Gastrocnemius medialis (tissue), 4 donors: ENCODE results near the gene MISP3.

Source experiments
- CTCF ChIP-seq, 5 experiments: fragments of 450-650 bp in 3 of 5; fragments of 200-600 bp in 2 of 5; sonication (generic) in 2 of 5; IDR thresholded peaks in 4 of 5; conservative IDR thresholded peaks in 1 of 5; 1 replicate in 4 of 5; 2 replicates in 1 of 5; pipeline ENCODE4 v1.5.1; 2016 to 2019; ENCODE audit warnings: antibody characterized with exemption in 5 of 5, mild to moderate bottlenecking in 3 of 5, moderate library complexity in 3 of 5
- POLR2A ChIP-seq, 2 donors: fragments of 450-650 bp; IDR thresholded peaks; one replicate each; pipeline ENCODE4 v1.6.1; 2017; ENCODE audit warnings: antibody characterized with exemption in 2 of 2, mild to moderate bottlenecking in 2 of 2, moderate library complexity in 2 of 2

GRCh38 chr19:14102756-14103155 lies 30.2 kb downstream of the MISP3 start:
- TF ChIP-seq CTCF (IDR thresholded peaks at IDR 0.05 in 4 of 5, conservative IDR thresholded peaks at IDR 0.05 in 1 of 5) (no peak), POLR2A (IDR thresholded peaks at IDR 0.05) (no peak)
